HepG2 (cell line): ENCODE measurements around the gene GSG1. TPM values are rescaled to one million over a fixed set of nuclear protein-coding genes. Genes with fewer than 3 reads are reported as not detected.

Experiments
- ATAC-seq: fragments of 200-7000 bp; cut with Tn5 transposase; 3 replicates; pipeline ENCODE4 v1.9.1; 2020; ENCODE audit warnings: mild to moderate bottlenecking, moderate library complexity
- BruUV-seq: library from RNA; stranded (reverse); fragments of 400-500 nt; replicated peaks from 2 replicates; lab custom pipeline; 2021; lab: Mats Ljungman, UMichigan
- CTCF ChIA-PET: fragments of 300-600 bp; formaldehyde crosslinking; extraction: SDS; loops from one replicate; lab custom pipeline; 2021; ENCODE audit warnings: low total read pairs, inconsistent platforms, low intra/inter-chr PET ratio; lab: Yijun Ruan, JAX
- POLR2A ChIA-PET: fragments of 350-600 bp; sonication (Branson Sonifier 250); formaldehyde crosslinking; loops from one replicate; lab custom pipeline; 2020; ENCODE audit warnings: antibody characterized with exemption, inconsistent platforms; lab: Yijun Ruan, JAX
- DNase-seq: peaks from one replicate; pipeline ENCODE4 v3.0.0-alpha.2; 2015; ENCODE audit warnings: low spot score
- FAIRE-seq: peaks from 3 replicates; lab custom pipeline; 2011; peaks lifted over from hg19 to GRCh38; lab: Jason Lieb, UNC
- H2AFZ ChIP-seq: one replicate; pipeline ENCODE4 v1.6.1; 2011; ENCODE audit warnings: low read length, inconsistent platforms
- H3K27ac ChIP-seq: fragments of 300-600 bp; 3 replicates; pipeline ENCODE4 v1.8.0; 2011; ENCODE audit warnings: mixed run types, mild to moderate bottlenecking, mixed read lengths, low read length, inconsistent platforms; ENCODE audit not compliant: insufficient read depth; ENCODE audit errors: extremely low read length
- H3K27me3 ChIP-seq, 2 experiments: fragments of 200-600 bp in 1 of 2; 2 replicates in 1 of 2; 3 replicates in 1 of 2; pipeline versions ENCODE4 v1.6.0 to v1.8.0; 2011; ENCODE audit warnings: low read length in 2 of 2, mild to moderate bottlenecking in 2 of 2, moderate library complexity in 2 of 2, inconsistent platforms in 1 of 2; ENCODE audit not compliant: insufficient read depth in 2 of 2, control insufficient read depth in 1 of 2
- H3K36me3 ChIP-seq, 2 experiments: fragments of 200-600 bp in 1 of 2; replicated peaks in 1 of 2; 2 replicates in 1 of 2; 3 replicates in 1 of 2; pipeline versions ENCODE4 v1.5.1 to v1.8.0; 2011; ENCODE audit warnings: low read length in 2 of 2, inconsistent platforms in 1 of 2; ENCODE audit not compliant: insufficient read depth in 2 of 2, control insufficient read depth in 1 of 2
- H3K4me1 ChIP-seq: 2 replicates; pipeline ENCODE4 v1.5.1; 2012; ENCODE audit warnings: low read length, inconsistent platforms; ENCODE audit not compliant: insufficient read depth
- H3K4me2 ChIP-seq: 2 replicates; pipeline ENCODE4 v1.6.0; 2011; ENCODE audit warnings: low read depth, low read length, inconsistent platforms
- H3K4me3 ChIP-seq, 3 experiments: fragments of 200-600 bp in 1 of 3; sonication (generic), shearing (Covaris generic) in 1 of 3; replicated peaks in 1 of 3; 2 replicates each; pipeline ENCODE4 v1.5.1; 2011 to 2016; ENCODE audit warnings: low read length in 3 of 3, inconsistent platforms in 2 of 3, low read depth in 2 of 3, mild to moderate bottlenecking in 2 of 3, control low read depth in 1 of 3, mixed read lengths in 1 of 3; ENCODE audit not compliant: insufficient read depth in 1 of 3
- H3K79me2 ChIP-seq: one replicate; pipeline ENCODE4 v1.6.1; 2011; ENCODE audit warnings: low read length, inconsistent platforms; ENCODE audit not compliant: insufficient read depth
- H3K9ac ChIP-seq: 2 replicates; pipeline ENCODE4 v1.6.0; 2011; ENCODE audit warnings: mild to moderate bottlenecking, low read depth, low read length, inconsistent platforms; ENCODE audit not compliant: insufficient read depth
- H3K9me3 ChIP-seq: 2 replicates; pipeline ENCODE4 v1.5.1; 2012; ENCODE audit warnings: mild to moderate bottlenecking, low read length
- H4K20me1 ChIP-seq: 2 replicates; pipeline ENCODE4 v1.6.0; 2011; ENCODE audit warnings: inconsistent platforms, mild to moderate bottlenecking, low read length, moderate library complexity; ENCODE audit not compliant: insufficient read depth
- HOXA9 ChIP-seq: sonication (generic); formaldehyde crosslinking; IDR thresholded peaks from 2 replicates; pipeline ENCODE4 v1.8.1; 2022; ENCODE audit warnings: missing genetic modification reagents, mild to moderate bottlenecking, moderate library complexity, borderline replicate concordance
- KDM4B ChIP-seq: sonication (generic); formaldehyde crosslinking; IDR thresholded peaks from 2 replicates; pipeline ENCODE4 v1.4.0; 2020; ENCODE audit warnings: missing genetic modification reagents
- TIGD3 ChIP-seq: sonication (generic); formaldehyde crosslinking; IDR thresholded peaks from 2 replicates; pipeline ENCODE4 v1.5.1; 2020; ENCODE audit warnings: mild to moderate bottlenecking, missing genetic modification reagents, borderline replicate concordance
- U2AF1 ChIP-seq: fragments of 200-400 bp; formaldehyde crosslinking; optimal IDR thresholded peaks from 2 replicates; pipeline ENCODE3; 2017; ENCODE audit warnings: mild to moderate bottlenecking, low read depth, low read length
- U2AF2 ChIP-seq: fragments of 200-400 bp; formaldehyde crosslinking; IDR thresholded peaks from 2 replicates; pipeline ENCODE4 v1.6.1; 2017; ENCODE audit warnings: low read depth, mild to moderate bottlenecking, low read length
- ZNF260 ChIP-seq: sonication (generic); formaldehyde crosslinking; IDR thresholded peaks from 2 replicates; pipeline ENCODE4 v1.4.0; 2020; ENCODE audit warnings: missing genetic modification reagents, low read depth, mild to moderate bottlenecking, borderline replicate concordance
- ZNF331 ChIP-seq: sonication (generic); formaldehyde crosslinking; IDR thresholded peaks from 2 replicates; pipeline ENCODE4 v1.4.0; 2020; ENCODE audit warnings: missing genetic modification reagents
- WGBS: methylation state at CpG from one replicate; pipeline ENCODE4 v1.1.6; 2017; ENCODE audit warnings: low lambda C conversion rate; 5-methylcytosine and 5-hydroxymethylcytosine counted together
- in situ Hi-C: cut with HindIII; loops from 2 replicates; pipeline ENCODE4 v1.10.0; 2017; ENCODE audit warnings: low pct_unique_long_range_greater_than_20kb; ENCODE audit not compliant: extremely low pct_ligation_motif_present
- intact Hi-C: fragments of 100-400 bp; cut with micrococcal nuclease; formaldehyde crosslinking; loops from one replicate; pipeline ENCODE4 v1.10.0; 2022; ENCODE audit not compliant: unreplicated experiment
- polyA plus RNA-seq, 8 experiments: library from polyadenylated mRNA; depleted of rRNA in 3 of 8; stranded (reverse) in 7 of 8; unstranded in 1 of 8; fragments of >200 nt; fragmentation: Illumina TruSeq in 4 of 8; extraction: Trizol in 4 of 8; gene quantifications; 2 replicates each; pipeline versions ENCODE4 v1.2.1 to v1.2.3, GENCODE V29; 2011 to 2016; ENCODE audit warnings: low read depth in 4 of 8, missing spikeins in 1 of 8, mixed read lengths in 1 of 8; ENCODE audit not compliant: insufficient read depth in 1 of 8
- total RNA-seq, 5 experiments: library from RNA; depleted of rRNA; stranded (reverse); fragments of >200 nt; fragmentation: Illumina TruSeq; extraction: Trizol; gene quantifications; 2 replicates each; pipeline ENCODE4 v1.2.3, GENCODE V29; 2016; ENCODE audit warnings: low read depth in 1 of 5
- TF ChIP-seq, protein P1 (sequence below): sonication (generic); formaldehyde crosslinking; IDR thresholded peaks from 2 replicates; pipeline ENCODE4 v1.4.0; 2020; ENCODE audit warnings: missing genetic modification reagents; ENCODE audit errors: not compliant biosample characterization

The GSG1 gene
- total and polyA plus RNA-seq, 2 of the 13 experiments (the other 11 are each of a cell fraction or from before 2014, with no cell fraction given): not detected

- no peak overlapping the region for H3K4me3 ChIP-seq
- WGBS: 4% methylated on average over 2 of the region's 7 CpGs
- no peaks in the 10 kb centered on the region for H3K36me3 ChIP-seq
- intact Hi-C loops: no loop called here
- ATAC-seq (no peak), FAIRE-seq (no peak), DNase-seq (no peak)
- H3K9me3 ChIP-seq: no peaks in the 10 kb centered on the region
- H3K4me2 ChIP-seq: no peak overlapping the region
- H3K27me3 ChIP-seq: peaks cover 0 to 15% of the 10 kb centered on the region in 2 experiments; a peak in 2 of 5 replicates
- no peak for TF ChIP-seq U2AF2
- TF ChIP-seq ZNF331: no peak
- TF ChIP-seq HOXA9 (CRISPR knock-in tag): no peak
- no peak for TF ChIP-seq ZNF260 (CRISPR knock-in tag)
- TF ChIP-seq, protein P1, sequence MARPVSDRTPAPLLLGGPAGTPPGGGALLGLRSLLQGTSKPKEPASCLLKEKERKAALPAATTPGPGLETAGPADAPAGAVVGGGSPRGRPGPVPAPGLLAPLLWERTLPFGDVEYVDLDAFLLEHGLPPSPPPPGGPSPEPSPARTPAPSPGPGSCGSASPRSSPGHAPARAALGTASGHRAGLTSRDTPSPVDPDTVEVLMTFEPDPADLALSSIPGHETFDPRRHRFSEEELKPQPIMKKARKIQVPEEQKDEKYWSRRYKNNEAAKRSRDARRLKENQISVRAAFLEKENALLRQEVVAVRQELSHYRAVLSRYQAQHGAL (CRISPR knock-in tag): no peak
- TF ChIP-seq U2AF1: no peak
- TF ChIP-seq KDM4B (CRISPR knock-in tag): no peak
- no peak for TF ChIP-seq TIGD3 (CRISPR knock-in tag)
- H3K4me1 ChIP-seq: no peaks in the 10 kb centered on the region
- no peak overlapping the region for H3K9ac ChIP-seq
- ChIA-PET POLR2A (no interaction called here), CTCF (no interaction called here)
- no peak overlapping the region for H2AFZ ChIP-seq
- no peaks in the 10 kb centered on the region for H4K20me1 ChIP-seq
- in situ Hi-C loops: no loop called here
- BruUV-seq: no TSS peak
- no peaks in the 10 kb centered on the region for H3K79me2 ChIP-seq
- H3K27ac ChIP-seq: no peak overlapping the region
These were observed 49.7 kb upstream of the GSG1 start for GRCh38 chr12:13153180-13153579.
